Stimulated activated CD4-positive, alpha-beta T cell treated with anti-CD3 and anti-CD28 coated beads, Interleukin-12 subunit alpha, Interleukin-12 subunit beta, amount 100 ng/mL, for 48 hours (primary cell): ENCODE measurements around the gene FAM3A.

Experiments
- DNase-seq, 3 donors: peaks; one replicate each; pipeline ENCODE4 v3.0.0-alpha.2; 2020; ENCODE audit warnings: low read depth in 2 of 3, low spot score in 1 of 3

Gene FAM3A

DNA sequence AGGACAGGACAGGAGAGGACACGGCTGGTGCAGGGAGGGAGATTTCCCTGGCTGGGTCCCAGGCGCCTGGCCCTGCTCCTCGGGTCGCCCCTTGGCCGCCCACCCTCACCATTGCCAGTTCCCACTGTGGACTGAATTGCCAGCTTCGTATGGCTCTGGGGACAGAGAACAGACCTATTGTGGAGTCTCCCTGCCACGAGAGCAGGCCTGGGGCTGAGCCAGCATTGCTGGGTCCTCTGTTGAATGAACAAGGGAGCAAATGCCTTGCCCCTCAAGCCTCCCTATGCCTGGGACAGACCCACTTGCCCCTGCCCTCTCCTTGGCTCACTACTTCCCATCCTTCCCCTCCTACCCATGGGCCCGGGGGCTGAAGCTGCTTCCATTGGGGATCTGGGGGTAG lies 53.6 kb downstream of the FAM3A start:
- no peak for DNase-seq

DNA sequence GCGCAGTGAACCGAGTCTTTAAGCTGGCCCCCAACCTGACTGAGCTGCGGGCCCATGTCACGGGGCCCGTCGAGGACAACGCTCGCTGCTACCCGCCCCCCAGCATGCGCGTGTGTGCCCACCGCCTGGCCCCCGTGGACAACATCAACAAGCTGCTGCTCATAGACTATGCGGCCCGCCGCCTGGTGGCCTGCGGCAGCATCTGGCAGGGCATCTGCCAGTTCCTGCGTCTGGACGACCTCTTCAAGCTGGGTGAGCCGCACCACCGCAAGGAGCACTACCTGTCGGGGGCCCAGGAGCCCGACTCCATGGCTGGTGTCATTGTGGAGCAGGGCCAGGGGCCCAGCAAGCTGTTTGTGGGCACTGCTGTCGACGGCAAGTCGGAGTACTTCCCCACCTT lies 55.7 kb downstream of the FAM3A start:
- no peak for DNase-seq

DNA sequence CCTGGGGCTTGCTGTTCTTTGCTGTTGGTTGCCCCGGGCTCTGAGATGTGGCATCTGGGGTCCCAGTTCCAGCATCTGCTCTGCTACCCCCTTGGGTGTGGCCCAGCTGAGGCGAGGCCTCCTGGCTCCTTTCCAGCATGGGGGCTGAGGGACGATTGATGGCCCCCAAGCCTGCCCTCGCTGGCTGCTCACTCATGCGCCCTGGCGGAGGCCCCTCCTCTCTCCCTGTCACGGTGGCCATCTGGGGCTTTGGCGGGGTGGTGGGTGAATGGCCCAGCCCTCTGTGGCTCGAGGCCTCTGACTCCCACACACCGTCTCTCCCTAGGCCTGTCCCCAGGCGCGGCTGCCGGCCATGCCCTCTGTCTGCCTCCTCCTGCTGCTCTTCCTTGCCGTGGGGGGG lies 56.2 kb downstream of the FAM3A start:
- DNase-seq: no peak

DNA sequence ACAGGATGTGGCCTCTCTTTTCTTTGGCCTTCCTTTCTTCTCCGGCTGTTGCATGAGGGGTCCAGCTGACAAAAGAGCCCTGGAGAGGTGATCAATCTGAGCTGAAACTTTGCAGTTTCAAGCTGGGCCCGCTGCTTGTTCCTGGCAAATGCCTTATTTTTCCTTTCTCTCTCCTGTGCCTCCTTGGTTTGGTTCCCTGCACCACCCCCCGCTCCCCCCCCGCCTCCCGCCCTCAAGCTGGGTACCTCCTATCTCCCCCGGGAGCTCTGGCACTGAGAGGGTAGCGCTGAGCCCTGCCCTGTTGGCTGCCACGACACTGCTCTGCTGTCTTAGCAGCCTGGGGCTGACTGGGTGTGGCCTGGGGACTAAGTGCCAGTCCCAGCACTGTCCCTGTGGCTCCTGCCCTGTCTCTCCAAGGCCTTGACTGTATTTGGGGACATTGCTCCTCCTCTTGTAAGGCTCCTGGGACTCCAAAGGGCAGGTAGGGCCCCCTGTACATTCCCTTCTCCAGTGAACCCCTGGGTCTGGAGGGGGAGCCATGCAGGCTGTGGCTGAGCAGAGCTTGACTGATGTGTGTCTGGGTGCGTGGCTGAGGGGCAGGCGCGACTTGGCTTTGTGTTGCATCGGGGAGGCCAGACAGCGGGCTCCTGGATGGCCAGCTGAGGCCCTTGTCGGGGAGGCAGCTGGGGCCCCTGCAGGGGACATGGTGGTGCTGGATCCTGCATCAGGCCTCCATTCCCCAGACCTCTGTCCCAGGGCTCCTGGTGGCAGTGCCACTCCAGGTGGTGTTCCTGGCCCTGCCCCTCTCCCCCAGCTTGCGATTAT lies 56.9 kb downstream of the FAM3A start:
- no peak for DNase-seq

DNA sequence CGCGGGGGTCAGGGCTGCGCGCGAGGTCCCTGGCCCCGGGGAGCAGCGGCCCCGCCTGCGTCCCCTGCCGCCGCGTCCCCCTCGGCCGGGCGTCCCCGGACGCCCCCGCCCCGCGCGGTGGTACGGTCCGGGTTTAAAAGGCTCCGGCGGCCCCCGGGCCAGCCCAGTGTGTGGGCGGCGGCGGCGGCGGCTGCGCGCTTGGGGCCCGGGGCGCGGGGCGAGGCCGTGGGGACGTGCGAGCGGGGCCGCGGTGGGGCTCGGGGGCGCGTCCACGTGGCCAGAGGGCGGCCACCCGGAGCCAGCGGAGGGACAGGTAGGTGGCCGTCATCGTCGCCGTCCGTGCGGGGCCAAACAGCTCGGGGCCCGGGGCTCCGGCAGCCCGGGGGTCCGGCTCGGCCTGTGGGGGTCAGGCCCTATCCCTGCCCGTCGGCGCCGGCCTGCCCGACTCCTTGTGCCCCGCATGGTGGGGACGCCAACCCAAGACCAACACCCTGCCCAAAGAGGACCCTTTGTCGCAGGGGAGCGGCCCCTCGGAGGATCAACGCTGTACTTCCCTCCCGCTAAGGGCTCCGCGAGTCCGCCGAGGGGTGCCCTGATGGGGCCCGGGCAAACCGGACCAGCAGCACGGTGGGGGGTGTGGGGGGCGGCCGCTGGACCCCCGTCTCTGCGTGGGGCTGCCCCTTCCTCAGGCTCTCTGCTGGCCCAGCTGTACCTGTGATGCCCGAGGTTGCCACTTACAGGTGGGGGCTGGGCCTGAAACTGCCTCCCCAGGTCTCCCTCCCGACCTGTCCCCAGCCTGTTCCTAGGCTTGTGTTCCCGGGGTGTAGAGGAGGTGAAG lies 57.7 kb downstream of the FAM3A start, which contains the start of gene PLXNA3:
TSS of gene PLXNA3 (plus strand) at position 166 of the 838 bp plus-strand sequence. CDS start 1,903 bp downstream, outside the sequence.
- no peak for DNase-seq

DNA sequence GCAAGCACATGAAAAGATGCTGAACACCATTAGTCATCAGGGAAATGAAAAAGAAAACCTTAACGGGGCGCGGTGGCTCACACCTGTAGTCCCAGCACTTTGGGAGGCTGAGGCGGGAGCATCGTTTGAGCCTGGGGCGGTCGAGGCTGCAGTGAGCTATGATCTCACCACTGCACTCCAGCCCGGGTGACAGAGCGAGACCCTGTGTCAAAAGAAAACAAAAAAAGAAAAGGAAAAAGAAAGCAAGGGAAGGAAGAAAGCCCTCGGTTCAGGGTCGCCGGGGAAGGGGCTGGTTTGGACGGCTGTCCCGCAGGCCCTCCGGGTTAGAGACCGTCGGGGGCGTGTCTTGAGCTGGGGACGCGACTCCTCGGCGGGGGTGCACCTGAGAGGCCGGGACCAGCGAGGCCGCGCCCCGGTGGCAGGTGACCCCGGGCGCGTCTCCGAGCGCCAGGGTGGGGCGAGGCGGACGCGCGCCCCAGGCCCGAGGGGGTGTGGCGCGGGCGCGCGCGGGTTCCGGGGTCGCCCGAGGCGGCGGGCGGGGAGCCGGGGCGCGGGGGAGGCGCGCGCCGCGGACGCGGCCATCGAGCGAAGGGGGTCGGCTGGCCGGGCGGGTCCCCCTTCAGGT lies 58.4 kb downstream of the FAM3A start:
- DNase-seq: no peak
